KMS-11 (cell line): ENCODE data around the gene PRL.
A peak's percentile ranks its signal among the peaks of the same experiment; 100 is the strongest.

ENCODE experiments used
- H2AFZ ChIP-seq: fragments of 200-600 bp; sonication (generic); 2 replicates; pipeline ENCODE4 v1.6.1; 2016; ENCODE audit warnings: antibody characterized with exemption, mixed run types, low read depth
- H3K27ac ChIP-seq: fragments of 200-600 bp; sonication (generic); 2 replicates; pipeline ENCODE4 v1.6.1; 2016; ENCODE audit warnings: mild to moderate bottlenecking, mixed run types
- H3K27me3 ChIP-seq: fragments of 200-600 bp; sonication (generic); 2 replicates; pipeline ENCODE4 v1.6.1; 2017; ENCODE audit warnings: mild to moderate bottlenecking, low read depth, mixed run types, moderate library complexity; ENCODE audit not compliant: insufficient read depth
- H3K36me3 ChIP-seq: fragments of 200-600 bp; sonication (generic); 2 replicates; pipeline ENCODE4 v1.6.1; 2017; ENCODE audit warnings: mild to moderate bottlenecking, mixed run types; ENCODE audit not compliant: insufficient read depth
- H3K4me1 ChIP-seq: fragments of 200-600 bp; sonication (generic); 2 replicates; pipeline ENCODE4 v1.6.1; 2016; ENCODE audit warnings: mild to moderate bottlenecking, low read depth, mixed run types; ENCODE audit not compliant: poor library complexity, severe bottlenecking
- H3K4me2 ChIP-seq: fragments of 200-600 bp; sonication (generic); 2 replicates; pipeline ENCODE4 v1.7.0; 2016; ENCODE audit warnings: mild to moderate bottlenecking, mixed run types
- H3K4me3 ChIP-seq: fragments of 200-600 bp; sonication (generic); IDR thresholded peaks from 2 replicates; pipeline ENCODE4 v1.6.1; 2017; ENCODE audit warnings: low read depth, low read length, mixed read lengths; ENCODE audit not compliant: insufficient read depth
- H3K79me2 ChIP-seq: fragments of 200-600 bp; sonication (generic); 2 replicates; pipeline ENCODE4 v1.6.1; 2016; ENCODE audit warnings: low read depth, mixed run types; ENCODE audit not compliant: insufficient read depth
- H3K9ac ChIP-seq: fragments of 200-600 bp; sonication (generic); 2 replicates; pipeline ENCODE4 v1.6.1; 2016; ENCODE audit warnings: mild to moderate bottlenecking, mixed run types
- H4K20me1 ChIP-seq: fragments of 200-600 bp; sonication (generic); 2 replicates; pipeline ENCODE4 v1.6.1; 2016; ENCODE audit warnings: mild to moderate bottlenecking, mixed run types; ENCODE audit not compliant: insufficient read depth
- TF ChIP-seq, protein P1 (sequence below): fragments of 200-600 bp; sonication (generic); conservative IDR thresholded peaks from 2 replicates; pipeline ENCODE4 v1.6.1; 2017; ENCODE audit warnings: low read depth, mild to moderate bottlenecking, antibody characterized with exemption, low read length, moderate library complexity, mixed read lengths

The PRL gene

DNA sequence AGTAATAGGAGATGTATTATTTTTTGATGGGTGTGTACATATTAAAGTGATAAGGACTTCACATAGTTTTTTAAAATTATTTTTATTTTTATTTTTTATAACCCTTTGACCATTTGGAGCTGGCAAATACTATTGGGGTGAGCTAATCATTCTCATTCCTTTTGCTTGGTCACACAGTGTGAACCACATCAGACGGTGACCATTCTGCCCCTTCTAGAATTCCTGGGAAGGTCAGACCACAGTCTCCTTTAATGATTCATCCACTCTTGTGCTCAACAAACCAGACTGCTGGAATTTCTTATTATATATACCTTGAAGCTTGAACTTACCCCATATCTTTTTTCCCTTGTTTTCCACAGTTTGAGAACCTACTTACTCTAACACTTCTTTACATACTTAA, 23.9 kb upstream of the PRL start:
- no peaks in the 10 kb centered on the region for H4K20me1 ChIP-seq
- H3K4me3 ChIP-seq = no peak overlapping the region
- no peaks in the 10 kb centered on the region for H3K36me3 ChIP-seq
- H2AFZ ChIP-seq = peak overlapping the region; percentile 68; the same call in 1 of the 2 replicates
- H3K4me2 ChIP-seq = peak overlapping the region; percentile 98
- TF ChIP-seq, protein P1, sequence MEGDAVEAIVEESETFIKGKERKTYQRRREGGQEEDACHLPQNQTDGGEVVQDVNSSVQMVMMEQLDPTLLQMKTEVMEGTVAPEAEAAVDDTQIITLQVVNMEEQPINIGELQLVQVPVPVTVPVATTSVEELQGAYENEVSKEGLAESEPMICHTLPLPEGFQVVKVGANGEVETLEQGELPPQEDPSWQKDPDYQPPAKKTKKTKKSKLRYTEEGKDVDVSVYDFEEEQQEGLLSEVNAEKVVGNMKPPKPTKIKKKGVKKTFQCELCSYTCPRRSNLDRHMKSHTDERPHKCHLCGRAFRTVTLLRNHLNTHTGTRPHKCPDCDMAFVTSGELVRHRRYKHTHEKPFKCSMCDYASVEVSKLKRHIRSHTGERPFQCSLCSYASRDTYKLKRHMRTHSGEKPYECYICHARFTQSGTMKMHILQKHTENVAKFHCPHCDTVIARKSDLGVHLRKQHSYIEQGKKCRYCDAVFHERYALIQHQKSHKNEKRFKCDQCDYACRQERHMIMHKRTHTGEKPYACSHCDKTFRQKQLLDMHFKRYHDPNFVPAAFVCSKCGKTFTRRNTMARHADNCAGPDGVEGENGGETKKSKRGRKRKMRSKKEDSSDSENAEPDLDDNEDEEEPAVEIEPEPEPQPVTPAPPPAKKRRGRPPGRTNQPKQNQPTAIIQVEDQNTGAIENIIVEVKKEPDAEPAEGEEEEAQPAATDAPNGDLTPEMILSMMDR = no peak
- H3K9ac ChIP-seq = peak overlapping the region; percentile 38; the same call in 1 of the 2 replicates
- peak overlapping the region; percentile 92 for H3K27ac ChIP-seq
- no peaks in the 10 kb centered on the region for H3K27me3 ChIP-seq
- H3K79me2 ChIP-seq = no peaks in the 10 kb centered on the region
- peaks cover 54% of the 10 kb centered on the region for H3K4me1 ChIP-seq

DNA sequence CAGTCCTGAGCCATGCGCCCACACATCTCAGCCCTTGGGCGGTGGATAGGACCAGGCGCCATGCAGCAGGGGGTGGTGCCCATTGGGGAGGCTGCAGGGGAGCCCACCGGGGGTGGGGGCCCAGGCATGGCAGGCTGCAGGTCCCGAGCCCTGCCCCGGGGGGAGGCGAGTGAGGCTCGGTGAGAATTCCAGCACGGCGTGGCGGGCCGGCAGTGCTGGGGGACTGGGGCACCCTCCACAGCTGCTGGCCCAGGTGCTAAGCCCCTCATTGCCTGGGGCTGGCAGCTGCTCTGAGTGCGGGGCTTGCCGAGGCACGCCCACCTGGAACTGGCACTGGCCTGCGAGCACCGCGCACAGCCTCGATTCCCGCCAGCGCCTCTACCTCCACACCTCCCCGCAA, 21.6 kb upstream of the PRL start:
- peaks cover 46% of the 10 kb centered on the region for H3K4me1 ChIP-seq
- no peaks in the 10 kb centered on the region for H3K27me3 ChIP-seq
- no peaks in the 10 kb centered on the region for H3K36me3 ChIP-seq
- H3K4me2 ChIP-seq = no peak overlapping the region
- no peaks in the 10 kb centered on the region for H4K20me1 ChIP-seq
- H3K9ac ChIP-seq = no peak overlapping the region
- no peak overlapping the region for H2AFZ ChIP-seq
- H3K27ac ChIP-seq = no peak overlapping the region
- no peak overlapping the region for H3K4me3 ChIP-seq
- no peaks in the 10 kb centered on the region for H3K79me2 ChIP-seq
- TF ChIP-seq, protein P1 = no peak

DNA sequence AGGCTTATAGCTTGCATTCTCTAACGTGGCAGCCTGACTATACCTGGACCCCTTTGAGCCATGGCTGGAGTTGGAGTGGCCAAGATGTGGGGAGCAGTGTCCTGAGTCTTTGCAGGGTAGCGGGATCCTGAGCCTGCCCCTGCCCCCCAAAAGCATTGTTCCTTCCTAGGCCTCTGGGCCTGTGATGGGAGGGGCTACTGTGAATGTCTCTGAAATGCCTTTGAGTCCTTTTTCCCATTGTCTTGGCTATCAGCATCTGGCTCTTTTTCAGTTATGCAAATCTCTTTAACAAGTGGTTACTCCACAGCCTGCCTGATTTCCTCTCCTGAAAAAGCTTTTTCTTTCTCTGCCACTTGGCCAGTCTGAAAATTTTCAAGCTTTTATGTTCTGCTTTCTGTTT, 17.0 kb upstream of the PRL start:
- H3K4me3 ChIP-seq = no peak overlapping the region
- H4K20me1 ChIP-seq = no peaks in the 10 kb centered on the region
- peaks cover 20% of the 10 kb centered on the region for H3K4me1 ChIP-seq
- 0 out of 2 replicates have a peak overlapping the region, but pooled peaks have one; percentile 32 for H3K27ac ChIP-seq
- H3K9ac ChIP-seq = no peak overlapping the region
- H3K36me3 ChIP-seq = no peaks in the 10 kb centered on the region
- no peaks in the 10 kb centered on the region for H3K79me2 ChIP-seq
- TF ChIP-seq, protein P1 = no peak
- no peak overlapping the region for H3K4me2 ChIP-seq
- H2AFZ ChIP-seq = peak overlapping the region; percentile 29; the same call in 1 of the 2 replicates
- H3K27me3 ChIP-seq = no peaks in the 10 kb centered on the region

GRCh38 chr6:22308939-22309338, 12.1 kb upstream of the PRL start:
- Histone ChIP-seq H3K36me3 (no peaks in the 10 kb centered on the region), H3K79me2 (no peaks in the 10 kb centered on the region), H3K4me3 (no peak overlapping the region), H4K20me1 (no peaks in the 10 kb centered on the region), H3K27ac (no peak overlapping the region), H3K27me3 (no peaks in the 10 kb centered on the region), H3K4me2 (no peak overlapping the region), H2AFZ (no peak overlapping the region), H3K4me1 (peaks cover 15% of the 10 kb centered on the region), H3K9ac (no peak overlapping the region)
- TF ChIP-seq, protein P1 = no peak
